SH-SY5Y (cell line): Measurements from ENCODE around the gene TM9SF3.

Source experiments
- GATA2 ChIP-seq: IDR thresholded peaks from 2 replicates; pipeline ENCODE4 v1.6.1; 2011; ENCODE audit warnings: mild to moderate bottlenecking, low read depth, low read length
- GATA3 ChIP-seq: IDR thresholded peaks from 2 replicates; pipeline ENCODE4 v1.6.1; 2011; ENCODE audit warnings: low read depth, mild to moderate bottlenecking, low read length, moderate library complexity

Gene TM9SF3

DNA sequence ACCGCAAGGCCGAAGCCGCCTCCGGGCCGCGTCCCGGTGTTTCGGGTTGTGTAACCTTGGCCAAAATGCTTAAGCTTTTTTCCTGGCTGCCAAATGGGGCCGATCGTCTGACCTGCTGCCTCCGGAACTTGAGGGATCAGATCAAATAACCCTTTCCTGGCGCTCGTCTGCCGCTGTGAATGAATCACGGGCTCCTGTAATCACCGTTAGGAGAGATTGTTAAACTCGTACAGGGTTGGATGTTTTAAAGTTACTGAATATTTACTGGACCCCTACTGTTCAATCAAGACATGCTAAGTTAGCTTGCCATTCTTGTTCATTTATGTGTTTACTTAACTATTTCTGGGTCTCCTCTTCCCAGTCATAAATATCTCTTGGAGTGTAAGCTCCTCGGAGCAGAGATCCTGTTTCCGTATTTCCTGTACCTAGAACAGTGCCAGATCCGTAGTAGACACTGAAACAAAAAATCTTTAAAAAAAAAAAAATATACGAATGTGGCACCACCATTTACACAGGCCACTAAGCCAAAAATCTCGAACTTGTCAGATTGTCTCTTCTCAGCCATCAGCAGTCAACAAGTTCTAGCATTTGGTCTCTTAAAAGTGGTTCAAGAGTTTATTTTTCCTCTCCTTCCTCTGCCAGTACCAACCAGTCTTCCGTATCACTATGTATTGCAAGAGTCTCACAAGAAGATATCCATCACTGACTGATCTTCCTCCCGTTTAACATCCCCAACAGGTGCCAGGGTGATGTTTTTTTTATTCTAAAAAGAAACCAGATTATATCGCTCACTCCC, 650 bp upstream of the TM9SF3 start:
- TF ChIP-seq GATA3, result no peak
- no peak for TF ChIP-seq GATA2

DNA sequence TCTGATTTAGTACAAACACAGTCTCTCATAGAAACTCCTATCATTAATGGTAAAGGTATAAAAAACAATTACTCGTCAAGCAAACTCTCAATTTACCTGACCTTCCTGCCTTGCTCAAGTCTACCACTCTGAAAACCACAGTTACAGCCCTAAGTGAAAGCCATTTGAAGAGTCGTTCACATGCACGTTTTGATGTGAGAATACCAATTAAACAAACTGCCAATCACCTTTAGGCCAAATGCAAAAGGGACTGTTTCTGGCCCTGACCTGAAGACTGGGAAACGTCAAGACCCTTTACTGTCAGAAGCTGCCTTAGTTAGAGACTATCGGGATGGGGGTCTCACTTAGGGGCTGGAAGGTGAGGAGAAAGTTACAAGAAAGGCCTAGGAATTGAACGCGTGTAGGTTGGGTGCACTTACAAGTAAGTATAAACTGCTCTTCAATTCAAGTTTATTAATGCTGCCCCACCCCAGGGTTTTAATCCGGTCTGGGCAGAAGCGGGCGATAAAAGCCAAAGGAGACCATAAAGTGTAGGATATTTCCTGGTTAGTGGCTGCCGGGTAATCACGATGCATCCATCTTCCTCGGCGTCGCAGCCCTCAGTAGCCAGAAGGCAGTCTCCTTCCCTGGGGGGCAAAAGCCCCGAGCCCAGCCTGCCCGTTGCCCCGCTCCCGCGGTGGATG, 935 bp downstream of the TM9SF3 start:
- TF ChIP-seq GATA2, result no peak
- no peak for TF ChIP-seq GATA3

- TF ChIP-seq GATA2, result no peak
- TF ChIP-seq GATA3, result no peak
Measured at GRCh38 chr10:96584474-96584873, 2.3 kb downstream of the TM9SF3 start.

DNA sequence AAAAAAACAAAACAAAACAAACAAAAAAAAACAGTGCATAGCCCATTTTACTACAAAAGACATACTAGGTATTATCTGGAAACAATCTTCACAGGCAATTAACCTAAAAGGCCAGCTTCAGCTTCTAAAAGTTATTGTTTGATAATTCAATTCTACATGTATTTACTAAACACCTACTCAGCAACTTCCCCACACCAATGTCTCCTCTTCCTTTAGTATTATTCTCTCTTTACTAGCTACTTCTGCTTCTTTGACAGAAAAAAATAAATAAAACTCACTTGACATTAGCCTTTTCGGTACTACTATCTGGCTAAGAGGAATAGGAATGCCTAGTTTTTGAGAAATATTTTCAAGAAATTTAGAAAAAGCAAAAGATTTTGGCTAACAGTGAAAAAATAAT, 2.8 kb downstream of the TM9SF3 start:
- no peak for TF ChIP-seq GATA2
- no peak for TF ChIP-seq GATA3

DNA sequence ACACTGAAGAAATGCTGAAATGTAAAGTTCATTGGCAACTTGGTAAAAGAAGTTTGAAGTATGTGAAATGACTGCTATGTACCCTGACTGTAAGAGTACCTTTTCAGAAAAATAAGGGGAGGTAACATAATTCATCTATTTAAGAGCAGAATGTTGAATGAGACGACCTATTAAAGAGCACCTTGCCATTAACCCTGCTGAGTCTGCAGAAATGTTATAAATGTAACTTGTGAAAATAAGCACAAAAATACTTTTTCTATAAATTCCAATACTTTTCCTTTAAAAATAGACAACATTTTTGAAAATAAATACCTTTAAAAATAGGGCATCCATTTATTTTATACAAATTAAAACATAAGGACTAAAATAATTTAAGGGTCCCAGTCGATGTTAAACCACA, 7.7 kb downstream of the TM9SF3 start:
- TF ChIP-seq GATA2, result no peak
- TF ChIP-seq GATA3, result no peak

DNA sequence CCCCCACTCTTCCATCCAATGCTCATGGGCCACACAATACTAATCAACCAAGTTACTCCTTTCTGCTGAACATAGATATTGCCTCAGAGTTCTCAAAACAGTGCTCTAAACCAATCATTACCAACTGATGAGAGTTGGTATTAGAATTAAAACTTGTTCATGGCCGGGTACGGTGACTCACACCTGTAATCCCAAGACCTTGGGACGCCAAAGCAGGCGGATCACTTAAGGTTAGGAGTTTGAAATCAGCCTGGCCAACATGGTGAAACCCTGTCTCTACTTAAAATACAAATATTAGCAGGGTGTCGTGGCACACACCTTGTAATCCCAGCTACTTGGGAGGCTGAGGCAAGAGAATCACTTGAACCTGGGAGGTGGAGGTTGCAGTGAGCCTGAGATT, 8.2 kb downstream of the TM9SF3 start:
- TF ChIP-seq GATA2, result no peak
- no peak for TF ChIP-seq GATA3

- TF ChIP-seq GATA2, result no peak
- no peak for TF ChIP-seq GATA3
Measured at GRCh38 chr10:96578022-96578421, 8.8 kb downstream of the TM9SF3 start.

GRCh38 chr10:96577069-96577468, 9.7 kb downstream of the TM9SF3 start:
- no peak for TF ChIP-seq GATA3
- TF ChIP-seq GATA2, result no peak

DNA sequence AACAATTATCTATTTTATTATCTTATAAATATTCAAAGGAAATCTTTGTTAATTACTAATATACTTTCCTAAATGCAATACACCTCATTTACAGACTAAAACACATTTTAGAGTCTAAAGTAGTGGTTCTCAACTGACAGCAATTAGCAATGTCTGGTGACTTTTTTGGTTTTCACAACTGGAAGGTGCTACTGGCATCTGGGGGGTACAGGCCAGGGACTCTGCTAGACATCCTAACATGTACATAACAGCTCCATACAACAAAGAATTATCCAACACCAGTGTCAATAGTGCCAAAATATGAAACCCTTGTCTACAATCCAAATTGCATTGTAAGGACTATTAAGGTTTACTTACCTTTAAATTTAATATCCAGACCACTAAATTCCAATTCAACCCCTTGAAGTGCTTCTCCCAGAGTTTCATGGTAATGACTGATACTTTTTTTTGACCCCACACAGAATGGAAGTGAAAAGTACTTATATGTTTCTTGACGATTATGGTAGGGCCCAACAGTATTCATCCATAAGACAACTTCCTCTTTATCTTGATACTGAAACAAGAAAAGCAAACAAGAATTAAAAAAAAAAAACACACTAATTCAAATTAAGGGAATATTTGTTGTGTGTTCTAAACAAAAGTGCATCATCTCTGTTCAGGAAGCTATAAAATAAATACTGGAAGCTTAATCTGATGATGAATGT, 10.4 kb downstream of the TM9SF3 start:
- no peak for TF ChIP-seq GATA2
- no peak for TF ChIP-seq GATA3

GRCh38 chr10:96573036-96573435, 13.8 kb downstream of the TM9SF3 start:
- no peak for TF ChIP-seq GATA2
- TF ChIP-seq GATA3, result no peak

DNA sequence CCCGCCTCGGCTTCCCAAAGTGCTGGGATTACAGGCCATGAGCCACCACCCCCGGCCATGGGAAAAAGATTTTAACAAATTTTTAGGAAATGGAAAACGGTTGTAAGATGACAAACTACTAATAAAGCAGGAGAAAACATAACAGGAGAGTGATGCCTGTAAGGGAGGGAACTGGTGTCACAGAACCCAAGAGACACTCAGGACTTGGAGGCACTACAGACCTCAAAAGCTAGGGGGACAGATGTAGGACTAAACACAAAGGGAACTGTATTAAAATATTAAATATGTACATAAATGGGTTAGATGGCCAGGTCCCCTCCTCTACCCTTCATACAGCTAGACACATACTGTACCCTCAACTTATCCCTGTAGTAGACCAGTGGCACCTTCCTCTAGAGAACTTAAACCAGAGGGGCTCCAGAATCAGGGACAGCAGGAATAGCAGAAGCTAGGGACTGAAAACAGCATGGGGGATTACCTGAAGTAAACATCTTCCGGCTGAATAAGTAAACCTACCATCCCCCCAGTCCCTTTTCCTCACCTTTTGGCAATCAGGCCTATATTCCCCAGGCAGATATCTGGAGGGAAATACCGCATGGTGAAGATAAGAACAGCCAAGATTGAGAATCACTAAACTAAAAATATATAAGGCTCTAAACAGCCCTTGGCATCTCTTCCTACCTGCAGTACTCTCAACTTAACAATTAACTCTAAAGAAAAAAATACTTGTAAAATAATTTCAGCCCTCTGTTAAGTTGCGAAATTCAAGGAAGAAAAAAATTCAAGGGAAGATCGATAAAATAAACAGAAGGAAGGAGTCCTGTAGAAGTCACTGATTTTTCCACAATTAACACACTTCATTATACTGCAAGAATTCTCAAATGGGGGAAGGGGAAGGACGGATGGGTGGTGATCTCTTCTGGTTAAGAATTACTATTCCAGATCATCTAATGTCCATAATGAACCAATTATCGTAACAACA, 15.5 kb downstream of the TM9SF3 start:
- no peak for TF ChIP-seq GATA3
- no peak for TF ChIP-seq GATA2

- TF ChIP-seq GATA3 (no peak), GATA2 (no peak)
Measured at GRCh38 chr10:96570511-96570910, 16.3 kb downstream of the TM9SF3 start.

DNA sequence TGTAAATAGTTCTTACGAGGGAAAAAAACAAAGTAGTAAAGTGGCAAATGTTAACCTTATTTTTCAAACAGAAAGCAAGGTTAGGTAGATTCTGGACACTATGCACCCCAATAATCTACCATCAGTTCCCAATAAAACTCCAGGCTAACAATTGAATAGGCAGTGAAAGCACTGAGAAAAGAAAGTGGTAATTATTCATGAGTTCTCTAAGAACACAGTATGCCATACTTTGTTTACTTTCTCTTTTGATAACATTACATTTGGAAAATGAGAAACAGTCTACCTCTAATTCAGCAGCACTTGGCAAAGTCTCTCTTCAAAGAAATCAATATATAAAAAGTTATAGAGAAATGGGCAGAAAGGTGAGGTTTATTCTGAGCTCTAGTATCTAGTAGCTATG, 18.4 kb downstream of the TM9SF3 start:
- TF ChIP-seq GATA2 (no peak), GATA3 (no peak)

DNA sequence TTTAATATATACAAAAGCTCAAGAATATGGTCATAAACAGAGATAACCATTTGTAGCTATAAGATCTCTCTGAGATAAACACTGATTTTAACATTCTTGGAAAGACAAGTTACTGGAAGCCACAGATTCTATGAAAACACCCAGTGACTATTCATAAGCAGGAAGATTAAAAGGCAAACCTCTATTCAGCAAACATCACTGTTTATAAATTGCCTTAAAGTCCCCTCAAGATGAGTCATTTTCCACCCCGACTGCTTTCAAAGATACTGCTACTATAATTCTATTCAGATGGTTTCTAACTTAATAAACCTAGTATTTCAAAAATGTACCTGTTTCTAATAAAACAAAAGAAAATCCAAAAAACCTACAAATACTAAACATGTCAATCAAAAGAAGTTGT, 21.0 kb downstream of the TM9SF3 start:
- TF ChIP-seq GATA3 (no peak), GATA2 (no peak)
